Measurements from ENCODE around the gene CA12.

- TF ChIP-seq CTCF (IDR thresholded peaks at IDR 0.05; ENCODE audit: control extremely low read depth in 1 of 3, insufficient read depth in 1 of 3, low read depth in 1 of 3, low read length in 3 of 3) (no peak), POLR2A (IDR thresholded peaks at IDR 0.05; ENCODE audit: control extremely low read depth in 1 of 2, low read depth in 2 of 2, low read length in 2 of 2) (no peak), POLR2AphosphoS5 (IDR thresholded peaks at IDR 0.05; ENCODE audit: low read depth, low read length) (no peak), CHD2 (IDR thresholded peaks at IDR 0.05; ENCODE audit: low read length) (no peak), KDM1A (IDR thresholded peaks at IDR 0.05; ENCODE audit: borderline replicate concordance, low read length) (no peak), ASH2L (IDR thresholded peaks at IDR 0.05; ENCODE audit: low read length) (no peak), EZH2 (IDR thresholded peaks at IDR 0.05; ENCODE audit: low read depth, low read length, severe bottlenecking) (no peak), RXRA (IDR thresholded peaks at IDR 0.05; ENCODE audit: insufficient read depth, low read depth, low read length) (no peak), GTF2F1 (IDR thresholded peaks at IDR 0.05; ENCODE audit: borderline replicate concordance, low read depth, low read length) (no peak), JUN (IDR thresholded peaks at IDR 0.05; ENCODE audit: low read depth, low read length) (no peak), RNF2 (IDR thresholded peaks at IDR 0.05; ENCODE audit: borderline replicate concordance, low read depth, low read length, missing control alignments, poor library complexity, severe bottlenecking) (no peak), HDAC6 (IDR thresholded peaks at IDR 0.05; ENCODE audit: low read depth, low read length) (no peak), RBBP5 (IDR thresholded peaks at IDR 0.05; ENCODE audit: borderline replicate concordance, low read depth, low read length) (no peak), RAD21 (IDR thresholded peaks at IDR 0.05 in 1 of 2, conservative IDR thresholded peaks at IDR 0.05 in 1 of 2; ENCODE audit: low read depth in 2 of 2, low read length in 2 of 2) (no peak)
Measured at GRCh38 chr15:63378946-63379345, 2.7 kb downstream of the CA12 start.
